H9 (cell line): Measurements from ENCODE around the gene CFAP97D2. TPM values are rescaled to one million over a fixed set of nuclear protein-coding genes. Genes with fewer than 3 reads are reported as not detected.

Experiments used
- DNase-seq: peaks from one replicate; pipeline ENCODE4 v3.0.0-alpha.2; 2017
- H2AFZ ChIP-seq: one replicate; pipeline ENCODE4 v1.6.1; 2013; ENCODE audit warnings: mild to moderate bottlenecking, low read length, control low read depth, moderate library complexity
- H2AK5ac ChIP-seq: 2 replicates; pipeline ENCODE4 v1.6.1; 2013; ENCODE audit warnings: low read length, control low read depth, mixed read lengths; ENCODE audit not compliant: insufficient read length
- H2BK120ac ChIP-seq: one replicate; pipeline ENCODE4 v1.6.1; 2013; ENCODE audit warnings: low read depth, mild to moderate bottlenecking, low read length, control low read depth, inconsistent platforms; ENCODE audit not compliant: poor library complexity, severe bottlenecking
- H2BK12ac ChIP-seq: 2 replicates; pipeline ENCODE4 v1.6.1; 2013; ENCODE audit warnings: low read length, control low read depth, mixed read lengths, low read depth; ENCODE audit not compliant: insufficient read length
- H2BK15ac ChIP-seq: 2 replicates; pipeline ENCODE4 v1.6.1; 2013; ENCODE audit warnings: low read depth, low read length, control low read depth
- H2BK20ac ChIP-seq: one replicate; pipeline ENCODE4 v1.6.1; 2013; ENCODE audit warnings: low read depth, mild to moderate bottlenecking, low read length, control low read depth, inconsistent platforms; ENCODE audit not compliant: poor library complexity, severe bottlenecking
- H2BK5ac ChIP-seq: 2 replicates; pipeline ENCODE4 v1.6.1; 2013; ENCODE audit warnings: low read length, control low read depth, mixed read lengths; ENCODE audit not compliant: insufficient read length
- H3K14ac ChIP-seq: 2 replicates; pipeline ENCODE4 v1.6.1; 2013; ENCODE audit warnings: low read length, control low read depth; ENCODE audit not compliant: insufficient read depth
- H3K18ac ChIP-seq: 2 replicates; pipeline ENCODE4 v1.6.1; 2013; ENCODE audit warnings: low read depth, mild to moderate bottlenecking, mixed read lengths, low read length, control low read depth; ENCODE audit not compliant: insufficient read length
- H3K23ac ChIP-seq: 2 replicates; pipeline ENCODE4 v1.6.1; 2013; ENCODE audit warnings: low read length, control low read depth, mixed read lengths, low read depth; ENCODE audit not compliant: insufficient read length
- H3K23me2 ChIP-seq: 2 replicates; pipeline ENCODE4 v1.6.1; 2013; ENCODE audit warnings: low read depth, mild to moderate bottlenecking, mixed read lengths, low read length, control low read depth; ENCODE audit not compliant: insufficient read length, poor library complexity, severe bottlenecking
- H3K27ac ChIP-seq: 2 replicates; pipeline ENCODE4 v1.5.1; 2013; ENCODE audit warnings: low read length, control low read depth, mixed read lengths, low read depth; ENCODE audit not compliant: insufficient read length
- H3K27me3 ChIP-seq: 2 replicates; pipeline ENCODE4 v1.6.1; 2013; ENCODE audit warnings: low read length, control low read depth, inconsistent platforms; ENCODE audit not compliant: insufficient read depth
- H3K4ac ChIP-seq: 2 replicates; pipeline ENCODE4 v1.6.1; 2013; ENCODE audit warnings: low read depth, mild to moderate bottlenecking, control low read depth, inconsistent platforms, low read length, moderate library complexity
- H3K4me1 ChIP-seq: 2 replicates; pipeline ENCODE4 v1.6.1; 2013; ENCODE audit warnings: low read length, control low read depth, inconsistent platforms; ENCODE audit not compliant: insufficient read depth
- H3K4me2 ChIP-seq: 2 replicates; pipeline ENCODE4 v1.6.1; 2013; ENCODE audit warnings: low read length, control low read depth, mixed read lengths; ENCODE audit not compliant: insufficient read length, insufficient read depth
- H3K56ac ChIP-seq: 2 replicates; pipeline ENCODE4 v1.6.1; 2013; ENCODE audit warnings: low read depth, mild to moderate bottlenecking, mixed read lengths, low read length, control low read depth; ENCODE audit not compliant: insufficient read length
- H3K79me1 ChIP-seq: 2 replicates; pipeline ENCODE4 v1.6.1; 2013; ENCODE audit warnings: low read depth, mild to moderate bottlenecking, moderate library complexity, low read length, control low read depth, inconsistent platforms; ENCODE audit not compliant: insufficient read depth, poor library complexity, severe bottlenecking
- H3K79me2 ChIP-seq: 2 replicates; pipeline ENCODE4 v1.6.1; 2013; ENCODE audit warnings: low read length, control low read depth, inconsistent platforms; ENCODE audit not compliant: insufficient read depth
- H3K9ac ChIP-seq: 2 replicates; pipeline ENCODE4 v1.6.1; 2013; ENCODE audit warnings: low read length, control low read depth, mixed read lengths; ENCODE audit not compliant: insufficient read length; ENCODE audit errors: extremely low read depth
- H3K9me3 ChIP-seq: one replicate; pipeline ENCODE4 v1.6.1; 2013; ENCODE audit warnings: low read depth, low read length, inconsistent platforms; ENCODE audit not compliant: control insufficient read depth
- H3T11ph ChIP-seq: one replicate; pipeline ENCODE4 v1.6.1; 2013; ENCODE audit warnings: mild to moderate bottlenecking, low read length, control low read depth, inconsistent platforms
- H4K20me1 ChIP-seq: one replicate; pipeline ENCODE4 v1.6.1; 2013; ENCODE audit not compliant: control insufficient read depth, insufficient read length, insufficient read depth
- H4K5ac ChIP-seq: 2 replicates; pipeline ENCODE4 v1.6.1; 2013; ENCODE audit warnings: low read depth, mild to moderate bottlenecking, mixed read lengths, low read length, control low read depth; ENCODE audit not compliant: insufficient read length
- H4K8ac ChIP-seq: replicated peaks from 2 replicates; pipeline ENCODE4 v1.6.1; 2013; ENCODE audit warnings: low read length, control low read depth, mixed read lengths, low read depth; ENCODE audit not compliant: insufficient read length
- H4K91ac ChIP-seq: 2 replicates; pipeline ENCODE4 v1.6.1; 2013; ENCODE audit warnings: low read depth, mild to moderate bottlenecking, moderate library complexity, mixed read lengths, low read length, control low read depth; ENCODE audit not compliant: insufficient read length
- H3K27ac Mint-ChIP-seq, 3 experiments: 2 replicates in 2 of 3; 3 replicates in 1 of 3; pipeline ENCODE4 v1.8.0; 2020 to 2021; ENCODE audit warnings: mixed read lengths in 3 of 3, mild to moderate bottlenecking in 1 of 3, moderate library complexity in 1 of 3
- H3K27me3 Mint-ChIP-seq: 2 replicates; pipeline ENCODE4 v1.8.0; 2021; ENCODE audit warnings: low read depth, mild to moderate bottlenecking, moderate library complexity, mixed read lengths
- H3K36me3 Mint-ChIP-seq, 3 experiments: 2 replicates in 2 of 3; 3 replicates in 1 of 3; pipeline ENCODE4 v1.8.0; 2020 to 2021; ENCODE audit warnings: low read depth in 3 of 3, mixed read lengths in 3 of 3; ENCODE audit not compliant: insufficient read depth in 1 of 3
- H3K4me1 Mint-ChIP-seq, 2 experiments: 2 replicates each; pipeline ENCODE4 v1.8.0; 2020; ENCODE audit warnings: mixed read lengths in 2 of 2
- H3K4me3 Mint-ChIP-seq, 2 experiments: 2 replicates in 1 of 2; 3 replicates in 1 of 2; pipeline ENCODE4 v1.8.0; 2020 to 2021; ENCODE audit warnings: mild to moderate bottlenecking in 2 of 2, mixed read lengths in 2 of 2, moderate library complexity in 1 of 2
- H3K9me3 Mint-ChIP-seq, 2 experiments: 2 replicates in 1 of 2; 3 replicates in 1 of 2; pipeline ENCODE4 v1.8.0; 2020; ENCODE audit warnings: mild to moderate bottlenecking in 2 of 2, mixed read lengths in 2 of 2, moderate library complexity in 1 of 2
- CTCF ChIP-seq: fragments of 200-600 bp; sonication (generic); conservative IDR thresholded peaks from 3 replicates; pipeline ENCODE4 v1.8.0; 2021; ENCODE audit warnings: antibody characterized with exemption, mild to moderate bottlenecking
- WGBS: extraction: QIAGEN DNeasy Blood & Tissue Kit; methylation state at CpG from one replicate; pipeline ENCODE4 v1.1.7; 2013; ENCODE audit warnings: missing lambda C conversion rate, low lambda C conversion rate, mixed read lengths; ENCODE audit not compliant: insufficient read length; ENCODE audit errors: extremely low coverage; 5-methylcytosine and 5-hydroxymethylcytosine counted together
- total RNA-seq: library from RNA; stranded (reverse); gene quantifications from 2 replicates; pipeline ENCODE4 v1.2.1, GENCODE V29; 2021

CFAP97D2 gene
- total RNA-seq, 1 experiment from 2014 or later = not detected

- H3K14ac ChIP-seq = no peak overlapping the region
- H4K5ac ChIP-seq = no peak overlapping the region
- H2BK15ac ChIP-seq = no peak overlapping the region
- no peak overlapping the region for H3T11ph ChIP-seq
- Mint-ChIP-seq H3K27ac (no peak overlapping the region), H3K9me3 (peaks cover 4 to 8% of the 10 kb centered on the region in 2 experiments; a peak in 4 of 5 replicates), H3K4me1 (peaks cover 20 to 24% of the 10 kb centered on the region in 2 experiments), H3K4me3 (no peak overlapping the region), H3K36me3 (peaks cover 0 to 10% (median 0%) of the 10 kb centered on the region in 3 experiments; a peak in 3 of 7 replicates), H3K27me3 (peaks cover 11% of the 10 kb centered on the region)
- H3K9ac ChIP-seq = no peak overlapping the region
- H2BK12ac ChIP-seq = no peak overlapping the region
- H3K4me2 ChIP-seq = no peak overlapping the region
- H2AFZ ChIP-seq = no peak overlapping the region
- H2BK20ac ChIP-seq = no peak overlapping the region
- H3K23me2 ChIP-seq = peaks cover 10% of the 10 kb centered on the region
- H3K23ac ChIP-seq = no peak overlapping the region
- H3K18ac ChIP-seq = no peak overlapping the region
- no peaks in the 10 kb centered on the region for H3K27me3 ChIP-seq
- H3K9me3 ChIP-seq = no peaks in the 10 kb centered on the region
- H4K91ac ChIP-seq = no peak overlapping the region
- no peak overlapping the region for H2BK5ac ChIP-seq
- no peaks in the 10 kb centered on the region for H3K79me2 ChIP-seq
- no CpG with 5 or more reads among the region's 15 CpGs for WGBS
- TF ChIP-seq CTCF = peak; percentile 18; the same call in 2 of the 3 replicates
- H4K20me1 ChIP-seq = no peaks in the 10 kb centered on the region
- H3K4me1 ChIP-seq = no peaks in the 10 kb centered on the region; the same call in 1 of the 2 replicates
- DNase-seq = no peak
- H2BK120ac ChIP-seq = no peak overlapping the region
- no peak overlapping the region for H3K56ac ChIP-seq
- peaks cover 3% of the 10 kb centered on the region for H3K79me1 ChIP-seq
- no peak overlapping the region for H2AK5ac ChIP-seq
- H4K8ac ChIP-seq = no peak overlapping the region
- H3K27ac ChIP-seq = no peak overlapping the region
- no peak overlapping the region for H3K4ac ChIP-seq
Measured at GRCh38 chr13:114135731-114136171, 43.3 kb upstream of the CFAP97D2 start.
